GM12874 (cell line): ENCODE data around the gene HEXB.

Source experiments
- TF ChIP-seq, protein P1 (sequence below): IDR thresholded peaks from 2 replicates; pipeline ENCODE4 v1.5.1; 2011; ENCODE audit warnings: low read depth, mild to moderate bottlenecking, control low read depth, low read length, moderate library complexity; ENCODE audit not compliant: insufficient read depth

Gene HEXB

DNA sequence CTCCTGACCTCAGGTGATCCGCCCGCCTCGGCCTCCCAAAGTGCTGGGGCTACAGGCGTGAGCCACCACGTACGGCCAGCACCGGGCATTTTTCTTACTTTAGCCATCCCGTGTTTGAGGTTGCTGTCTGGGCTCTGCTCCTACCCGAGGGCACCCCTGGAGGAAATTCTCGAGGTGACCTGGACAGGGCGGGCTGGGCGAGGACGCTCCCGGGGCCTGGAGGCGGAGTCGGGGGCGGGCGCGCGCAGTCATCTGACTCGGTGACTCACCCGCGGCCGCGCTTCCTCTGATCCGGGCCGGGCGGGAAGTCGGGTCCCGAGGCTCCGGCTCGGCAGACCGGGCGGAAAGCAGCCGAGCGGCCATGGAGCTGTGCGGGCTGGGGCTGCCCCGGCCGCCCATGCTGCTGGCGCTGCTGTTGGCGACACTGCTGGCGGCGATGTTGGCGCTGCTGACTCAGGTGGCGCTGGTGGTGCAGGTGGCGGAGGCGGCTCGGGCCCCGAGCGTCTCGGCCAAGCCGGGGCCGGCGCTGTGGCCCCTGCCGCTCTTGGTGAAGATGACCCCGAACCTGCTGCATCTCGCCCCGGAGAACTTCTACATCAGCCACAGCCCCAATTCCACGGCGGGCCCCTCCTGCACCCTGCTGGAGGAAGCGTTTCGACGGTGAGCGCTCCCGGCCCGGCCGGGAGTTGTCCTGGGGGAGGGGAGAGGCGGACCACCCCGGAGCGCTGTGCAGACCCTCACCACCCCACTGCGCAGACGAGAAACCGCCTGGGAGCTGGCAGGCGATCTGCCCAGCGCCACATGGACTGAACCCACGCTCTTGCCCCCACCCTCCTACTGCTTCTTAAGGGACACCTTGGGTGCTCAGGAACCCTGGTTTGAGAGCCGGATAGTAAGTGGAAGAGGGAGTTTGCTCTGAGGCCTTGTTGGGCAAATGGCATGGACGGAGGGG, at the start of gene HEXB:
TSS of gene HEXB (plus strand) at position 334 of the 952 bp plus-strand sequence. CDS start at position 362, 28 bp downstream.
- TF ChIP-seq, protein P1, sequence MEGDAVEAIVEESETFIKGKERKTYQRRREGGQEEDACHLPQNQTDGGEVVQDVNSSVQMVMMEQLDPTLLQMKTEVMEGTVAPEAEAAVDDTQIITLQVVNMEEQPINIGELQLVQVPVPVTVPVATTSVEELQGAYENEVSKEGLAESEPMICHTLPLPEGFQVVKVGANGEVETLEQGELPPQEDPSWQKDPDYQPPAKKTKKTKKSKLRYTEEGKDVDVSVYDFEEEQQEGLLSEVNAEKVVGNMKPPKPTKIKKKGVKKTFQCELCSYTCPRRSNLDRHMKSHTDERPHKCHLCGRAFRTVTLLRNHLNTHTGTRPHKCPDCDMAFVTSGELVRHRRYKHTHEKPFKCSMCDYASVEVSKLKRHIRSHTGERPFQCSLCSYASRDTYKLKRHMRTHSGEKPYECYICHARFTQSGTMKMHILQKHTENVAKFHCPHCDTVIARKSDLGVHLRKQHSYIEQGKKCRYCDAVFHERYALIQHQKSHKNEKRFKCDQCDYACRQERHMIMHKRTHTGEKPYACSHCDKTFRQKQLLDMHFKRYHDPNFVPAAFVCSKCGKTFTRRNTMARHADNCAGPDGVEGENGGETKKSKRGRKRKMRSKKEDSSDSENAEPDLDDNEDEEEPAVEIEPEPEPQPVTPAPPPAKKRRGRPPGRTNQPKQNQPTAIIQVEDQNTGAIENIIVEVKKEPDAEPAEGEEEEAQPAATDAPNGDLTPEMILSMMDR: 0 out of 2 replicates have a peak, but pooled peaks have one; percentile 20

DNA sequence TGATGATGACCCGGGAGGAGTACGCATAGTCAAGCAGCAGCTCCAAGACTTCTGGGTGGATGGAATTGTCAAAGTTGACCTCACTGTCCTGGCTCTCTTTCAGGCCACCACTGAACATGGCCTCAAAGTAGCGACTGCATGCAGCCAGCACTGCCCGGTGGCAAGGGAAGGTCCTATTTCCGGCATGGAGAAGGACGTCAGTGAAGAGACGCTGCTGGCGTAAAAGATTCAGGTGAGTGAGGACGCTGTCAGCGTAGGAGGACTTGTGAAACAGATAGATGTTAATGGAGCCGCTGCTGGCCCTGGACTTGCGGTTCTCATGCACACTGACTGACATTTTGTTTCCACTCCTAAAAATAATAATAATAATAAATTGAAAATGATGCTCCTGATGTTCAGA, 48.9 kb upstream of the HEXB start:
- TF ChIP-seq, protein P1: no peak

DNA sequence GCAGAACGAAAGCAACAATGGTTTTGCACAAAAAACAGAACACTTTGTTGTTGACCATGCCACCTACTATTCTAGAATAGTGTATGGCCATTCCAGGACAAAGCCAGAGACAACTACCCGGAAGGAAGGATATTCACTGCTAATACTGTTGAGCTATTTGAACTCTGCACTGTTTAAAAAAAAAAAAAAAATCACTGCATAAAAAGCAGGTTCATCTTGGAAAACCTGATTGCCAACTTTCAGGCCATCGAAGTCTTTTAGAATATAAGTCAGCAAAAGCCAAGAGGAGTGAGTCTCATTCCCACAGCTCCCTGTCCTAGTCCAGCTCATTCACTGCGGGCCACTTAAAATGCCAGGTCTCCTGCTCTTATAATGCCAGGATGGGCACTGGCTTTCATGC, 48.5 kb upstream of the HEXB start:
- TF ChIP-seq, protein P1: no peak

DNA sequence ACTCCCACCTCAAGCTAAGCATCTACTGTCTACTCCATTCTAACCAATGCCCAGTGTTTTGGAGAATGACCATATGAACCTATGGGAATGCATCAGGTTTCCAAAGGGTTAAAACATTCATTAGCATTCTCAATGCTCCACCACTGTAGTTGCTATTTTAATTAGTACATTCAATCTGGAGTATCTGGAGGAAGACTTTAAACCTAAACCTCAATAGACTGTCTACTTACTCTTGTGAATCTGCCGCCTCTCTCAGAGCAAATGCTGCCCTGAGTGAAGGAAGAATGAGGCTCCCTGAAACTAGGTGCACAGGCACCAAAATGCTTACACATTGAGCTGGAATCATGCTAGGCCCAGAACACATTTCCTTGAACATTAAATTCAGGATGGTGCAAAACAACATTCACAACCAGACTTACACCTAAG, 46.5 kb upstream of the HEXB start:
- TF ChIP-seq, protein P1: no peak

DNA sequence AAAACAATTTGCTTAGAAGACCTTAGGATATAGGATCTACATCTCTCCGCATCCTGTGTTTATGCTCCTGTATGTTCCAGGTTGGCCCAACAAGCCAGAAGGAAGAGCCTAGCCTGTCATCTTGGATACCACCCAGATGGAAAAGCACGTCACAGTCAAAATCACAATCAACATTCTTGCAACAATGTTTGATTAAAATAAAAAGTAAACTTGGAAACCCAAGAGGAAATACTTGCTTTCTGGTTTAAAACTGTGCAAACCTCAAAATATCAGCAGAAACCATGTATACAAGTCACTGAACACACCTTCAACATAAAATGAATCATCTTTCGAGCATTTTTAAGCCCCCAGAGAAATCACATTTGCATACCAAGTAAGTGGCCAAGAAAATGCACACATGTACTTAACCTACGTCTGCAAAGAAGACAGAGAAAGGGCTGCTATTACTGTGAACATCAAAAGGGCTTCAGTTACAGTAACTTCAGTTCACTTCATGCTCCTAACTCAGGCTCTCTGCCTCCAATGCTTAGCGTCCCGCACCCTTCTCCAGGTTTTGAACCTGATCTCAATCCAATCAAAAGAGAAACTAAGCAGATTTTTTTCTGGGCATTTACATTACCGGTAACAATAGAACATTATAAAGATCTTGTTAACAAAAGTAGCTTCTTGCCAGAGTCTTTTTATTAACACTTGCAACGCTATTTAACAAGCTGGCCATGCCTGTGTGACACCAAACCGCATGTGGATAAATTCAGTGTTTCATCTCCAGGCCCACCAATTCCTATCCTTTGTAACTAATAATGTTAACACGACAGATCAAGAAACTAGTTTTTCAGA, 45.8 kb upstream of the HEXB start:
- TF ChIP-seq, protein P1: no peak

DNA sequence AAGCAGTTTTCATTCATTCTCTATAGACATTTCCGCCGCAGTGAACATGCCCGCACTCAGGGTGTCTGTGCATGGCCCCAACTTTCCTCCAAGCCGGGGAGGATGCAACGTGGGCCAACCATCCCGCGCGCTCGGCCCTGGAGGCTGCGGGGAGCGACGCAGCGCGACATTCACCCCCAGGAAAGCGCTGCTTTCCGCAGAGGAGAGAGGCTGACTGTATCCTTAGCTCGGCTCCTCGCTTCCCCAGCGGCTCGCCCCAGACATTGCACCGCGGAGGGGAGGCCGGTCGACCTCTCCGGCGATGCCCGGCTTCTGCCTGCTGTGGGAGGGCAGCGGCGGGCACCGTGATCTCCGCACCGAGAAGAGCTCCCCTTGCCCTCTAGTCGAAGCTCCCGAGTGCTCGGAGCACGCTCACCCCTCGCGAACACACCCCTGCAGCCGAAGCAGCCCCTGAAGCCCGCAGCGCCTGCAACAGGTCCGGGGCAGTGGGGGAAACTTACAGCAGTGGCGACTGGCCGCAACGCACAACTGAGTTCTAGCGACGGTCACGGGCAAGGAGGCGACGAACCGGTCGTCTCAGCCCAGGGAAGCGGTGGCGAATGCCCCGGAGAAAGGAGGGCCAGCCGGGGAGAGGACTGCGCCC, 45.1 kb upstream of the HEXB start:
- TF ChIP-seq, protein P1: peak; percentile 32; the same call in 1 of the 2 replicates
